NB4 (cell line): ENCODE measurements around the gene AFF1.

Source experiments
- DNase-seq: peaks from one replicate; pipeline ENCODE4 v3.0.0; 2010; ENCODE audit warnings: low read depth
- H3K4me3 ChIP-seq: one replicate; pipeline ENCODE4 v1.5.1; 2011; ENCODE audit warnings: mild to moderate bottlenecking, low read depth, low read length, moderate library complexity
- CTCF ChIP-seq: IDR thresholded peaks from one replicate; pipeline ENCODE4 v1.5.1; 2012; ENCODE audit warnings: low read depth, low read length
- MAX ChIP-seq: IDR thresholded peaks from 2 replicates; pipeline ENCODE4 v1.6.1; 2011; ENCODE audit warnings: low read depth, low read length
- MYC ChIP-seq: IDR thresholded peaks from 2 replicates; pipeline ENCODE4 v1.6.1; 2011; ENCODE audit warnings: low read depth, low read length
- POLR2A ChIP-seq: IDR thresholded peaks from 2 replicates; pipeline ENCODE4 v1.6.1; 2011; ENCODE audit warnings: mild to moderate bottlenecking; ENCODE audit not compliant: insufficient read length; ENCODE audit errors: extremely low read depth

AFF1 gene

GRCh38 chr4:87117732-87118075 is 182.9 kb downstream of the AFF1 start:
- no peak overlapping the region for H3K4me3 ChIP-seq
- DNase-seq, result no peak
- TF ChIP-seq MYC (no peak), MAX (no peak), POLR2A (no peak), CTCF (no peak)

GRCh38 chr4:87118421-87118820 is 183.6 kb downstream of the AFF1 start:
- TF ChIP-seq POLR2A (no peak), CTCF (no peak), MAX (no peak), MYC (no peak)
- DNase-seq, result no peak
- H3K4me3 ChIP-seq, result no peak overlapping the region

- no peak for TF ChIP-seq MYC
- no peak for TF ChIP-seq MAX
- no peak for TF ChIP-seq CTCF
- no peak for TF ChIP-seq POLR2A
- no peak overlapping the region for H3K4me3 ChIP-seq
- DNase-seq, result peak; percentile 60
These were observed 184.0 kb downstream of the AFF1 start for GRCh38 chr4:87118826-87119225.

- no peak for DNase-seq
- TF ChIP-seq CTCF, result no peak
- no peak for TF ChIP-seq MYC
- H3K4me3 ChIP-seq, result no peak overlapping the region
These were observed 185.2 kb downstream of the AFF1 start for GRCh38 chr4:87120010-87120409.

- no peak for DNase-seq
- no peak for TF ChIP-seq CTCF
- no peak for TF ChIP-seq MYC
- no peak for TF ChIP-seq POLR2A
- TF ChIP-seq MAX, result no peak
- no peak overlapping the region for H3K4me3 ChIP-seq
These were observed 185.8 kb downstream of the AFF1 start for GRCh38 chr4:87120411-87121162.
